Choroid plexus epithelial cell (primary cell): ENCODE data around the gene C20orf202.

Experiments
- DNase-seq: peaks from one replicate; pipeline ENCODE4 v3.0.0-alpha.2; 2010; ENCODE audit warnings: low read depth
- H3K4me3 ChIP-seq: 2 replicates; pipeline ENCODE4 v1.5.1; 2011; ENCODE audit warnings: low read depth, mild to moderate bottlenecking, control low read depth, low read length, moderate library complexity
- CTCF ChIP-seq: conservative IDR thresholded peaks from 2 replicates; pipeline ENCODE4 v1.5.1; 2011; ENCODE audit warnings: low read depth, mild to moderate bottlenecking, control low read depth, inconsistent platforms, low read length, moderate library complexity

Gene C20orf202

GRCh38 chr20:1182106-1182505, 21.1 kb upstream of the C20orf202 start:
- H3K4me3 ChIP-seq, result no peak overlapping the region
- no peak for TF ChIP-seq CTCF
- no peak for DNase-seq

GRCh38 chr20:1183153-1183552, 20.1 kb upstream of the C20orf202 start:
- no peak overlapping the region for H3K4me3 ChIP-seq
- TF ChIP-seq CTCF, result no peak
- DNase-seq, result no peak

DNA sequence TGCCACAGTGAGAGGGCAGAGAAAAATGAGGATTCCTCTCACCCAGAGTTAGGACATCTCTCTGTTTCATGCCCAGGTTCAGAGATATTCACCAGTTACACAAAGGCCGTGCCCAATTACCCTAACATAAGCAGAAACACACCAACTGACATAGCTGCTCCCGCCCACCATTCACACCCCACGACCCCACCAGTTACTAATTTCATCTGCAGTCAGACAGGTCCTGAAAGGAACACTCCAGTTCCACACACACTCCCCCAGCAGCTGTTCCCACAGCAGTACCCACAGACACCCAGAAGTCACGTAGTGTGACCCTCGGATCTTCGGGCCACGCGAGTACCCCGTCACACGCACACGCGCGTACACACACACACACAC, 19.0 kb upstream of the C20orf202 start:
- H3K4me3 ChIP-seq, result no peak overlapping the region
- no peak for TF ChIP-seq CTCF
- DNase-seq, result no peak

- no peak for DNase-seq
- H3K4me3 ChIP-seq, result peak within 1 kb of the TSS; percentile 42
- no peak for TF ChIP-seq CTCF
Measured at GRCh38 chr20:1184638-1185315, 18.5 kb upstream of the C20orf202 start, which contains the start of gene TMEM74B. Gene TMEM74B, minus strand, starts transcription at chr20:1184981. Its CDS starts 1,180 bp downstream, at chr20:1183801.

GRCh38 chr20:1185316-1185741, 17.9 kb upstream of the C20orf202 start:
- peak overlapping the region; percentile 42 for H3K4me3 ChIP-seq
- no peak for DNase-seq
- TF ChIP-seq CTCF, result no peak

- TF ChIP-seq CTCF, result peak; percentile 68
- peak overlapping the region; percentile 42 for H3K4me3 ChIP-seq
- peak; percentile 50 for DNase-seq
Measured at GRCh38 chr20:1185790-1186334, 17.4 kb upstream of the C20orf202 start.

DNA sequence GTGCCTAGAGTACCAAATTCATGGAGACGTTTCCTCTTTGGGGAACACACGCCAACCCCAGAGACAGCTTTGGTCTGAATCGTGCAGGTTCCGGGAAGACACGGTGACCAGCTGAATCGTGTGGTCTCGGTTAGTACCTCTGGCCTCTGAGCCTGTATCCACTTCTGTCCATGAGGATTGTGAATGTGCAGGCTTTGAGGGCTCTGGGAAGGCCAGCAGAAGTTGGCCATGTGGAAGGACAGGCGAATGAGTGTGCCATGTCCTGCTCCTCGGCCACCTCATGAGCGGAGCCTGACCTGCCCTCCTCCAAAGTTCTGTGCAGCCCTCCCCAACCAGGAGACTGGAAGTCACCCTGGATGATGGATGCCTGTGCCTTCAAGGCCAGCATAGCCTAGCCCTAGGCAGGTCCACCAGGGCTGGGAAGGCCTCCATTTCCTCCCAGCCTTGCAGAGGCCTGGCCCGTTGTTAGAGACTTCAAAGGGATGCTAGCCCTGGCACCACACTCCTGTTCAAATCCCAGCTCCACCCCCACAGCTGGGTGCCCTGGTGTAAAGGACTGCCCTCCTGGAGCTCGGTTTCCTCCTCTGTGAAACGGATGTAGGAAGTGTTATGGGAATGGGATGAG, 16.8 kb upstream of the C20orf202 start:
- no peak for TF ChIP-seq CTCF
- H3K4me3 ChIP-seq, result no peak overlapping the region
- DNase-seq, result no peak
